CD4-positive, alpha-beta T cell treated with Interleukin-4 for 1 hour (primary cell): ENCODE data around the gene DLX1.
"Not testable (repeated sequence)": the region's sequence is repeated elsewhere in the genome, so short reads cannot be mapped to it uniquely, and the experiment has no call there.

Experiments used
- DNase-seq, 2 donors: peaks; one replicate each; pipeline ENCODE4 v3.0.0-alpha.2; 2020 to 2022

The DLX1 gene

DNA sequence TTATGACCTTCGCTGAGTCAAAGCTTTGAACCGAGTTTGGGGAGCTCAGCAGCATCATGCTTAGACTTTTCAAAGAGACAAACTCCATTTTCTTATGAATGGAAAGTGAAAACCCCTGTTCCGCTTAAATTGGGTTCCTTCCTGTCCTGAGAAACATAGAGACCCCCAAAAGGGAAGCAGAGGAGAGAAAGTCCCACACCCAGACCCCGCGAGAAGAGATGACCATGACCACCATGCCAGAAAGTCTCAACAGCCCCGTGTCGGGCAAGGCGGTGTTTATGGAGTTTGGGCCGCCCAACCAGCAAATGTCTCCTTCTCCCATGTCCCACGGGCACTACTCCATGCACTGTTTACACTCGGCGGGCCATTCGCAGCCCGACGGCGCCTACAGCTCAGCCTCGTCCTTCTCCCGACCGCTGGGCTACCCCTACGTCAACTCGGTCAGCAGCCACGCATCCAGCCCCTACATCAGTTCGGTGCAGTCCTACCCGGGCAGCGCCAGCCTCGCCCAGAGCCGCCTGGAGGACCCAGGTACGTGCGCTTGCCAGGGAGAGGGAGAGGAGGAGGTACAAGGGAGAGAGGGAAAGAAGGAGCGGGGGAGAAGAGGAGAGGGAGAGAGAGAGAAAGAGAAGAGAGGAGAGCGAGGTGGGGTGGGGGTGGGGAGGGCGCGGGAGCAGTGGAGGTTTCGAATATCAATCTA is at the start of gene DLX1:
Gene DLX1, plus strand, starts transcription at position 48 of the 700 bp plus-strand sequence. Its CDS starts 171 bp downstream, at position 219.
- no peak for DNase-seq

DNA sequence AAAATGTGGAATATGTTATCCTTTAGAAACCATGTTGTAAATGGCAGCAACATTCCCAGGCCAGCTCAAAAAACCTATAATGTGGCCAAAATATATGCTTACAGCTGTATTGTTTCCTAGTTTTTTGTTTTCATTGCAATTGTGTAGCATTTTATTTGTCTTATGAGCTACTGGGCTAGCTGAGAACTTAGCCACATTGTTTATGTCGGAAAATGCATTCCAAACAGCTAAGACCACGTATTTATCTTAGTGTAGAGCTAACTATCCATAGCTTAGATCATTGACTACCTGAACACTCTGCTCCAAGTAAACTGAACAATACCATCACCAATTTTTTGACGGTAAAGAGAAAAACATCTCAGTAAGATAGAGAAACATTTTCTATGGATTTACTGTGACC is 47.2 kb upstream of the DLX1 start:
- DNase-seq: no peak

DNA sequence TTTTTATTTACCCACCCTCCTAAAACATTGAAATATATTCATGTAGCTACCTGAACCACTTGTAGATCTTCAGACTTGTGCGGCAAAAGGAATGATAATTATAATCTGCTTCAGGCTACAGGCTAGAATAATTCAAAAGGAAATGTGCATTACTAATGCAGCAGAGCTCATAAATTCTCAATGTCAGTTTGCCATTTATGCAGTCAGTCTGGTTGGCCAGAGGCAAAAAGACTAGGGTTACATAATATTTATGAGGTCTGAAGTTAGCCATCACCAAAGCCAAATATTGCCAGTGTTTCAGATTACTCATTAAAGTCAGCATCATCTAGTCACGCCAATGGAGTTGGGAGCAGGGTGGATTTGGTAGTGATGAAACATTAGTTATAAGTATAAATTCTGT is 46.7 kb upstream of the DLX1 start:
- DNase-seq: no peak

- no peak for DNase-seq
Observed at GRCh38 chr2:172039011-172039704, 46.1 kb upstream of the DLX1 start.

- no peak for DNase-seq
Observed at GRCh38 chr2:172040311-172040710, 45.0 kb upstream of the DLX1 start.

DNA sequence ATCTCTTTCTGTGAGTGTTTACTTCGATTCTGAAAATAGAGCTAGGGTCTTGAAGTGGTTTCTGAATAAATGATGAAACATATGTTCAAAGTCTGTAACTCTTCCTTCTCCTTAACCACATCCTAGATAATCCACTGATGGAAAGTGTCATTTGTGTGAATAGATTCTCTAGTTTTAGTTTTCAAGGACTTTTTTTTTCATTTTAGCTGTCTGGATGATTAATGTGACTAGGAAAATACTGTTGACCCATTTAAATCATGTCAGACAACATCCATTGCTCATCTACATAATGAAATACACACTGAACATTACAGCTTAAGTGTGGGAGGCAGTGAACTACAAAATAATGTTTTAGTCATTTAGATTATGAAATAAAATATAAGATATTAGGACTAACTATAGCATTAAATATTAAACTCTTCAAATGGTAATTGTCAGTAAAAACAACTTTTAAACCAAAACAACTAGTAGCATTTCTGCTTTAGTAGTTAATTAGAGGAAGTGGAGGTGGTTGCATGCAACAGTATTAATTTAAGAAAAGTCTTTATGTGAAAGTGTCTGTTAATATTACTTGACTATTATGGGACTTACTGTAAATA is 39.1 kb upstream of the DLX1 start:
- DNase-seq: no peak

DNA sequence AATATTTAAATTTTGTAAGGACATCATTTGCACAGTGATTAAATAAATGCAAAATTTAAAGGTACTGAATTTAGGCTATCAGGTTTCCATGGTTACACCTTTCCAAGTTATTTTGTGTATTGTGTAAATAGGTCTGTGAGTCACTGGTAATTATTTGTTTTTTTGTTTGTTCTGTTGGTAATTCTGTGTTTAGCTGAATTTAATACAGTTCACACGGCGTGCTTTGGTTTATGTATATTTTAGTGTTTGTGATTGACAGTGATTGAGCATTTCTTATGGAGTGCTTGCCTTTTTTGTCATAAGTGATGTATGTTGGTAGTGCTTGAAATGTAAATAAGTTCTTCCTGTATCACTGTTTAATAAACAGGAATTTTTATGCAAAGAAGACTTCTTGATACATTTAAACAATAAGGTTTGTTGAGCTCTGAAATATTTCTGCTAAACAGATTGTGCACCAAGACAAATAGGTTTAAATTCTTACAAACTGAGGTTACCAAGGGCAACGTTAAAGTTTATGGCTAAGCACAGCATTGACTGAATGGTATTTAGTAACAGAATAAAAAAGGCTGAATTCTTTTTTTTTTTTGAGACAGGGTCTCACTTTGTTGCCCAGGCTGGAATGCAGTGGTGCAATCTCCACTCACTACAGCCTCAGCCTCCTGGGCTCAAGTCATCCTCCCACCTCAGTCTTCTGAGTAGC is 38.3 kb upstream of the DLX1 start:
- DNase-seq: no peak

DNA sequence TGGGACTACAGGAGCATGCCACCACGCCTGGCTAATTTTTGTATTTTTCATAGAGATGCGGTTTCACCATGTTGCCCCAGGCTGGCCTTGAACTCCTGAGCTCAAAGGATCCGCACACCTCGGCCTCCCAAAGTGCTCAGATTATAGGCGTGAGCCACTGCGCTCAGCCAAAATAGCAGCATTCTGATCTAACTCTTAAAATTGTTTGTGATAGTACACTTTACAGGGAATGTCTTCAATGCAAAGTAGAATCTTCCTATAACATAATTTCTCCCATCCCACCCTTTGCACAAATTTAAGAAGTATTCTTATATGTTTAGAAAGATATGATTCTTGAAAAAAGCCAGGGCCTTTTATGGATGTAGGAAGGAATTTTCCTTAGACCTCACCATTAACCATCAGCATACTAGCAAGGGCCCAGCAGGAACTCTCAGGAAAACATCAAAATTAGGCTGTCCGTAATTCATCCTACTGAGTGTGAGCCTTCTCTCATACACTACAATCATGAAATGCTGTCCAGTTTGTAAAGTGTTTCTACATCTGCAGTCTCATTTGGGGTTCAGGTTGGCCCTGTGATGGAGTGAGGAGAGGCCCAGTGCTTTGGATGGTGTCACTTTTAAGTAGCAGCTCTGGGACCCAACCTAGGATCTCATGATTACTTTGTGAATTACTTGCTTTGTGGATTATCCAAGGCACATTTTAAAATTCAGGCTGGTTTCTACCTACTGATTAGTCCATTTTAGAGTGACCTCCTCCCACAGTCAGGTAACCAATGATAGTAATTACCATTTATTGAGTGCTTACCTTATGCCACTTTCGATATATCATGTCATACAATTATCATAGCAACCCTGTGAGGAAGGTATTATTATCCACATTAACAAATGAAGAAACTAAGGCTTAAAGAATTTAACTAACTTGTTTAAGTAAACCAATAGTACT is 37.5 kb upstream of the DLX1 start:
- DNase-seq: no peak

DNA sequence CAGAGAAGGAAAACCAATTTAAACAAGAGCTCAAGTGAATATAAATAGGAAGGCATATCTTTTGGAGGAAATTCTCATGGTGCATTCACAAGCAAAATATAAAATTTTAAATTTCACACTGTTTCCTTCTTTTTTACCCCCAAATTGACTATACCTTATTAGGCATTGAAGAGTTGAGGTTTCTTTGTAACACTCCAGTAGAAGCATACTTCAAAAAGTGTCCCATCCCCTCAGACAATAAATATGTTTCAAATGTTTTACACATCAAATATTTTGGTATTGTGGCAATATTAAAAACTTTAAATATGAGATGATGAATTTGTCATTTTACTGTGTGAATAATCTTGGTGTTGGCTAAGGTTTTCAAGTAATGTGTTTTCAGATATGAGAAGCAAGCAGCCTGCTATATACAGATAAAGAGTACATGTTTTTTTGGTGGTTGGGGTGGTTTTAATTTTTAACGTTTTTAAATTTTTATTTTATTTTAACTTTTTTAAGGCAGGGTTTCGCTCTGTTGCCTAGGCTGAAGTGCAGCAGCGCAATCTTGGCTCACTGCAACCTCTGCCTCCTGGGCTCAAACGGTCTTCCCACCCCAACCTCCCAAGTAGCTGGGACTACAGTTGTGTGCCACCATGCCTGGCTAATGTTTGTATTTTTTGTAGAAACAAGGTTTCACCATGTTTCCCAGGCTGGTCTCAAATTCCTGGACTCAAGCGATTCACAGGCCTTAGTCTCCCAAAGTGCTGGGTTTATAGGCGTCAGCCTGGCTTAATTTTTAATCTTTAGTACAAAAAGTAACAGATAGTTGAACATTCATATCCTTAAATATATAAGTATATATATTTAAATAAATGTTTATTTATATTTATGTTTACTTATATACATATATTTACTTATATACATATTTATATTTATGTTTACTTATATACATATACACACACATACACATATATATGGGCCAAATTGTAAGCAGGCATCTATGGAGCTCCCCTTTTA is 36.5 kb upstream of the DLX1 start:
- DNase-seq: no peak

- no peak for DNase-seq
Observed at GRCh38 chr2:172049567-172050120, 35.7 kb upstream of the DLX1 start.

- no peak for DNase-seq
Observed at GRCh38 chr2:172050479-172051125, 34.7 kb upstream of the DLX1 start.

- DNase-seq: no peak
Observed at GRCh38 chr2:172052000-172052983, 33.0 kb upstream of the DLX1 start.

DNA sequence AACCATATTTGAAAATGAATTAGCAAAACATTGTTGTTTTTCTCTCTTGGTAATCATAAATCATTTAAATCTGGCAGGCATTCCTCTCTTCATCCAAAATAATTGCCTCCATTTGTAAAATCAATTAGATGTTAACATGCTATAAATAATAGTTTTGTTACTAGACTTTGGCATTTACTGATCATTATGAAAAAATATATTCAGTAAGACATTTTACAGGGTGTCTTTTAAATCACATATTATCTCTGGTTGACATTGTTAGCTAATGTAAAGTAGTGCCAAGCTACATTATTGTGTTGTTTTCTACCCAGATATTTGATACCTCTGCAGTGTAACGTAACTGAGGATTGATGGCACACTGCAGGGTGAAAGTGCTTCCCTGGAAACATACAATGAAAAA is 31.8 kb upstream of the DLX1 start:
- no peak for DNase-seq

- no peak for DNase-seq
Observed at GRCh38 chr2:172056293-172056692, 29.0 kb upstream of the DLX1 start.

DNA sequence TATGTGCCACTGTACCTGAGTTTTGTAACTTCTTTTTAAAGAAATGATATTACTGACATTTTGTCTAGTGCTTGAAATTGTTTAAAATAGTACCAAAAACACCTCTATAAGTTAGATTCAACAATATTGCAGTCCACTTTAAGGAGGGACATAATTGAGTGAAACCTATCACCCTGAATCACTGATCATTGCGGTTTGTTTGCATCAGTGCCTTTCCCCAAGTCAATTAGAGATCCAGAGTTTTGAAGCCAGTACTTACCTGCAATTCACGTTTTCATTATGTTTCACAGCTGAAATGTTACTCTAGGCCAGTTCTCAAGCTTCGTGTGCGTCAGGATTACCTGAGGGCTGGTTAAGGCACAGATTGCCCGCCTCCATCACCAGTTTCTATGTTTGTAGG is 26.6 kb upstream of the DLX1 start:
- no peak for DNase-seq

GRCh38 chr2:172060118-172060517 is 25.2 kb upstream of the DLX1 start:
- DNase-seq: not testable (repeated sequence)

DNA sequence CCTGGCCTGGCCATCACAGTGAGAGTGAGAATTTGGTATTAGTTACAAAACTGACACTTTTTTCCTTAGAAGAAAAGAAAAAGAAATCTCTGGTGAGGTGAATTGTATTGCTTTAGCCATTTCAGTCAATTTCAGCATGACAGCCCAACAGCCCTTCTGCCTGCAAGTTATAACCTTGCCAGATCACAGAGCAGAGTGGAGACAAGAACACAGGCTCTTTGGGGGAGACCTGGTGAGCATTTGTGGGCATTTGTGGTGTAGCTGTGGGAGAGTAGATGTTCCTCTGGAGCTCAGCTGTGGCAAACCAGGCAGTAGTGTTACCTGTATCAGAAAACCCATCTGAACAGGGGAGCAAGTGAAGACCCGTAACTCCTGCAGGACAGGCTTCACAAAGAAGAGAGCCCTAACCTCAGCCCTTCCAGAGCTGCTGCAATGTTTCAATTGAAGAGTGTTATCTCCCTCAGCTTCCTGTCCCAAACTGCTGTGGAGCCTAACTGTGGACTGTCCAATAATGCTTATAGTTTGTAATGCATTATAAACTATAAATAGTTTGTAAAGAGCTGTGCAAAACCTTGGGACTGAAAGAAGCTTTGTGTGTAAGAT is 22.8 kb upstream of the DLX1 start:
- no peak for DNase-seq

GRCh38 chr2:172063446-172063845 is 21.9 kb upstream of the DLX1 start:
- DNase-seq: no peak

DNA sequence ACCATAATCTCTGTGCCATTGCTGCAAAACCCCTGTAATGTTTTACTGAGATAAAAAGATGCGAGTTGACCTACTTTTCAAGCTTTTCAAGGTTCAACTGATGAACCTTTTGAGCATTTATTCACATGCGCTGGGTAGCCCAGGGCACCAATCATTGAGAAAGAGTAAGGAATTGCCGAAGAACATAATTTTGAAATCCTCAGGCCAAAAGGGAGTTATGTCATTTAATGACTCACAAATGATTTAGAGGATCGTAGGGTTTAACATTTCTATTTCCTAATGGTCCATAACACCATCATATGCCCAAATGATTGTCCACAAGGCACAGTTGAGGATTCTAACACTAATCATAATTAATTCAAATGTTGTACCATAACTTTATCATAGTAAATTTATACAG is 20.2 kb upstream of the DLX1 start:
- DNase-seq: no peak
